Measurements from ENCODE around the gene INSM2.
A peak's percentile ranks its signal among the peaks of the same experiment; 100 is the strongest.

Gene INSM2

GRCh38 chr14:35525695-35526094 lies 8.3 kb upstream of the INSM2 start:
- H3K27ac Mint-ChIP-seq (ENCODE audit: low read depth), result no peak overlapping the region
- peaks cover 49% of the 10 kb centered on the region for H3K27me3 Mint-ChIP-seq
- no peaks in the 10 kb centered on the region for H3K9me3 Mint-ChIP-seq
- H3K4me1 Mint-ChIP-seq, result no peaks in the 10 kb centered on the region
- no peak overlapping the region for H3K4me3 Mint-ChIP-seq
- ATAC-seq (replicated peaks; ENCODE audit: extremely low read depth, poor library complexity, severe bottlenecking) (no peak), DNase-seq (ENCODE audit: low spot score in 2 of 2) (no peak)
- H3K36me3 Mint-ChIP-seq (ENCODE audit: insufficient read depth), result no peaks in the 10 kb centered on the region

GRCh38 chr14:35526962-35527361 lies 7.0 kb upstream of the INSM2 start:
- Mint-ChIP-seq H3K27me3 (peaks cover 50% of the 10 kb centered on the region), H3K36me3 (ENCODE audit: insufficient read depth) (peaks cover 1% of the 10 kb centered on the region), H3K9me3 (no peaks in the 10 kb centered on the region), H3K4me1 (no peaks in the 10 kb centered on the region), H3K27ac (ENCODE audit: low read depth) (no peak overlapping the region), H3K4me3 (no peak overlapping the region)
- DNase-seq (ENCODE audit: low spot score in 2 of 2) (no peak), ATAC-seq (replicated peaks; ENCODE audit: extremely low read depth, poor library complexity, severe bottlenecking) (no peak)

GRCh38 chr14:35531960-35532747 lies 1.8 kb upstream of the INSM2 start:
- Mint-ChIP-seq H3K4me3 (no peak overlapping the region), H3K27ac (ENCODE audit: low read depth) (no peak overlapping the region), H3K36me3 (ENCODE audit: insufficient read depth) (peaks cover 1% of the 10 kb centered on the region), H3K4me1 (peaks cover 10% of the 10 kb centered on the region), H3K27me3 (peaks cover 70% of the 10 kb centered on the region), H3K9me3 (no peaks in the 10 kb centered on the region)
- ATAC-seq (replicated peaks; ENCODE audit: extremely low read depth, poor library complexity, severe bottlenecking), result no peak
- no peak for DNase-seq (ENCODE audit: low spot score in 2 of 2)

GRCh38 chr14:35532783-35533356 lies 1.1 kb upstream of the INSM2 start:
- Mint-ChIP-seq H3K27ac (ENCODE audit: low read depth) (no peak overlapping the region), H3K27me3 (peaks cover 70% of the 10 kb centered on the region), H3K4me3 (peak overlapping the region; percentile 75), H3K36me3 (ENCODE audit: insufficient read depth) (peaks cover 4% of the 10 kb centered on the region), H3K4me1 (peaks cover 10% of the 10 kb centered on the region), H3K9me3 (no peaks in the 10 kb centered on the region)
- DNase-seq (ENCODE audit: low spot score in 2 of 2) (no peak), ATAC-seq (replicated peaks; ENCODE audit: extremely low read depth, poor library complexity, severe bottlenecking) (no peak)

GRCh38 chr14:35534208-35534872 lies 376 bp downstream of the INSM2 start:
- Mint-ChIP-seq H3K4me3 (peak overlapping the region; percentile 75), H3K36me3 (ENCODE audit: insufficient read depth) (peaks cover 6% of the 10 kb centered on the region), H3K4me1 (peaks cover 10% of the 10 kb centered on the region), H3K27me3 (peaks cover 58% of the 10 kb centered on the region), H3K27ac (ENCODE audit: low read depth) (no peak overlapping the region), H3K9me3 (no peaks in the 10 kb centered on the region)
- peak; percentile 27 for ATAC-seq (replicated peaks; ENCODE audit: extremely low read depth, poor library complexity, severe bottlenecking)
- no peak for DNase-seq (ENCODE audit: low spot score in 2 of 2)

- Mint-ChIP-seq H3K36me3 (ENCODE audit: insufficient read depth) (peaks cover 6% of the 10 kb centered on the region), H3K27ac (ENCODE audit: low read depth) (no peak overlapping the region), H3K4me1 (peaks cover 10% of the 10 kb centered on the region), H3K9me3 (no peaks in the 10 kb centered on the region), H3K4me3 (peak overlapping the region; percentile 75), H3K27me3 (peaks cover 52% of the 10 kb centered on the region)
- ATAC-seq (replicated peaks; ENCODE audit: extremely low read depth, poor library complexity, severe bottlenecking) (peak; percentile 73), DNase-seq (ENCODE audit: low spot score in 2 of 2) (peak; percentile 46 to 53)
Observed at GRCh38 chr14:35534873-35535482, 1.0 kb downstream of the INSM2 start.

GRCh38 chr14:35535483-35536112 lies 1.6 kb downstream of the INSM2 start:
- H3K27ac Mint-ChIP-seq (ENCODE audit: low read depth), result no peak overlapping the region
- H3K4me1 Mint-ChIP-seq, result peaks cover 10% of the 10 kb centered on the region
- peaks cover 46% of the 10 kb centered on the region for H3K27me3 Mint-ChIP-seq
- no peak for ATAC-seq (replicated peaks; ENCODE audit: extremely low read depth, poor library complexity, severe bottlenecking)
- H3K36me3 Mint-ChIP-seq (ENCODE audit: insufficient read depth), result peaks cover 6% of the 10 kb centered on the region
- DNase-seq (ENCODE audit: low spot score in 2 of 2), result no peak
- H3K9me3 Mint-ChIP-seq, result no peaks in the 10 kb centered on the region
- peak overlapping the region; percentile 75 for H3K4me3 Mint-ChIP-seq

GRCh38 chr14:35539969-35540368 lies 6.0 kb downstream of the INSM2 start:
- H3K27ac Mint-ChIP-seq (ENCODE audit: low read depth), result no peak overlapping the region
- no peak overlapping the region for H3K4me3 Mint-ChIP-seq
- no peak for ATAC-seq (replicated peaks; ENCODE audit: extremely low read depth, poor library complexity, severe bottlenecking)
- no peak for DNase-seq (ENCODE audit: low spot score in 2 of 2)
- peaks cover 15% of the 10 kb centered on the region for H3K27me3 Mint-ChIP-seq
- no peaks in the 10 kb centered on the region for H3K9me3 Mint-ChIP-seq
- H3K36me3 Mint-ChIP-seq (ENCODE audit: insufficient read depth), result peaks cover 4% of the 10 kb centered on the region
- H3K4me1 Mint-ChIP-seq, result peaks cover 4% of the 10 kb centered on the region

- H3K9me3 Mint-ChIP-seq, result no peaks in the 10 kb centered on the region
- no peak for ATAC-seq (replicated peaks; ENCODE audit: extremely low read depth, poor library complexity, severe bottlenecking)
- H3K4me1 Mint-ChIP-seq, result no peaks in the 10 kb centered on the region
- H3K4me3 Mint-ChIP-seq, result no peak overlapping the region
- no peak for DNase-seq (ENCODE audit: low spot score in 2 of 2)
- H3K36me3 Mint-ChIP-seq (ENCODE audit: insufficient read depth), result peaks cover 1% of the 10 kb centered on the region
- H3K27me3 Mint-ChIP-seq, result no peaks in the 10 kb centered on the region
- H3K27ac Mint-ChIP-seq (ENCODE audit: low read depth), result no peak overlapping the region
Observed at GRCh38 chr14:35543006-35543405, 9.0 kb downstream of the INSM2 start.

- no peaks in the 10 kb centered on the region for H3K36me3 Mint-ChIP-seq (ENCODE audit: insufficient read depth)
- ATAC-seq (replicated peaks; ENCODE audit: extremely low read depth, poor library complexity, severe bottlenecking) (no peak), DNase-seq (ENCODE audit: low spot score in 2 of 2) (no peak)
- H3K27me3 Mint-ChIP-seq, result no peaks in the 10 kb centered on the region
- no peaks in the 10 kb centered on the region for H3K4me1 Mint-ChIP-seq
- H3K9me3 Mint-ChIP-seq, result no peaks in the 10 kb centered on the region
- no peak overlapping the region for H3K27ac Mint-ChIP-seq (ENCODE audit: low read depth)
- H3K4me3 Mint-ChIP-seq, result no peak overlapping the region
Observed at GRCh38 chr14:35549551-35549950, 15.6 kb downstream of the INSM2 start.

GRCh38 chr14:35551081-35551480 lies 17.1 kb downstream of the INSM2 start:
- ATAC-seq (replicated peaks; ENCODE audit: extremely low read depth, poor library complexity, severe bottlenecking) (no peak), DNase-seq (ENCODE audit: low spot score in 2 of 2) (no peak)
- Mint-ChIP-seq H3K27ac (ENCODE audit: low read depth) (no peak overlapping the region), H3K36me3 (ENCODE audit: insufficient read depth) (no peaks in the 10 kb centered on the region), H3K4me1 (no peaks in the 10 kb centered on the region), H3K4me3 (no peak overlapping the region), H3K9me3 (no peaks in the 10 kb centered on the region), H3K27me3 (no peaks in the 10 kb centered on the region)

GRCh38 chr14:35553808-35554207 lies 19.8 kb downstream of the INSM2 start:
- DNase-seq (ENCODE audit: low spot score in 2 of 2) (no peak), ATAC-seq (replicated peaks; ENCODE audit: extremely low read depth, poor library complexity, severe bottlenecking) (no peak)
- H3K36me3 Mint-ChIP-seq (ENCODE audit: insufficient read depth), result no peaks in the 10 kb centered on the region
- H3K27ac Mint-ChIP-seq (ENCODE audit: low read depth), result no peak overlapping the region
- no peaks in the 10 kb centered on the region for H3K4me1 Mint-ChIP-seq
- H3K9me3 Mint-ChIP-seq, result no peaks in the 10 kb centered on the region
- no peak overlapping the region for H3K4me3 Mint-ChIP-seq
- H3K27me3 Mint-ChIP-seq, result no peaks in the 10 kb centered on the region

Measured in central memory CD8-positive, alpha-beta T cell (primary cell).